ENCODE data around the gene ATRNL1. TPM values are rescaled to one million over a fixed set of nuclear protein-coding genes. Genes with fewer than 3 reads are reported as not detected.

The ATRNL1 gene
- polyA plus RNA-seq, 1 of the 3 experiments (the other 2 are of a cell fraction) = 0.67 TPM

- Histone ChIP-seq H3K9ac (no peak overlapping the region), H3F3A (replicated peaks; ENCODE audit: insufficient read depth) (no peaks in the 10 kb centered on the region), H3K79me2 (ENCODE audit: insufficient read depth) (no peaks in the 10 kb centered on the region), H3K4me3 (ENCODE audit: low read depth in 2 of 2, low read length in 1 of 2) (no peak overlapping the region), H3K9me3 (no peaks in the 10 kb centered on the region), H3K36me3 (replicated peaks in 1 of 2; ENCODE audit: control insufficient read depth in 1 of 2, insufficient read depth in 2 of 2, low read length in 1 of 2) (no peaks in the 10 kb centered on the region), H3K27ac (ENCODE audit: low read depth in 2 of 2, low read length in 1 of 2) (no peak overlapping the region), H3K27me3 (ENCODE audit: insufficient read depth) (no peaks in the 10 kb centered on the region), H4K20me1 (ENCODE audit: insufficient read depth) (no peaks in the 10 kb centered on the region), H3K9me2 (no peaks in the 10 kb centered on the region), H2AFZ (ENCODE audit: low read depth) (no peak overlapping the region), H3K4me1 (ENCODE audit: control insufficient read depth in 1 of 2, insufficient read depth in 2 of 2, low read depth in 1 of 2, low read length in 1 of 2) (no peaks in the 10 kb centered on the region), H3K4me2 (no peak overlapping the region)
- TF ChIP-seq MEF2A (IDR thresholded peaks at IDR 0.05; ENCODE audit: borderline replicate concordance, low read depth) = no peak
- no peak for TF ChIP-seq RXRA (IDR thresholded peaks at IDR 0.05; ENCODE audit: borderline replicate concordance, low read depth)
- no peak for TF ChIP-seq ELF1 (IDR thresholded peaks at IDR 0.05)
- TF ChIP-seq, protein P1, sequence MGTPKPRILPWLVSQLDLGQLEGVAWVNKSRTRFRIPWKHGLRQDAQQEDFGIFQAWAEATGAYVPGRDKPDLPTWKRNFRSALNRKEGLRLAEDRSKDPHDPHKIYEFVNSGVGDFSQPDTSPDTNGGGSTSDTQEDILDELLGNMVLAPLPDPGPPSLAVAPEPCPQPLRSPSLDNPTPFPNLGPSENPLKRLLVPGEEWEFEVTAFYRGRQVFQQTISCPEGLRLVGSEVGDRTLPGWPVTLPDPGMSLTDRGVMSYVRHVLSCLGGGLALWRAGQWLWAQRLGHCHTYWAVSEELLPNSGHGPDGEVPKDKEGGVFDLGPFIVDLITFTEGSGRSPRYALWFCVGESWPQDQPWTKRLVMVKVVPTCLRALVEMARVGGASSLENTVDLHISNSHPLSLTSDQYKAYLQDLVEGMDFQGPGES (IDR thresholded peaks at IDR 0.05; ENCODE audit: low read depth, low read length) = no peak
- no peak for TF ChIP-seq FOXJ3 (CRISPR knock-in tag; IDR thresholded peaks at IDR 0.05)
- no peak for TF ChIP-seq MAX (IDR thresholded peaks at IDR 0.05; ENCODE audit: low read depth)
- TF ChIP-seq USF2 (IDR thresholded peaks at IDR 0.05; ENCODE audit: borderline replicate concordance, low read depth, low read length) = no peak
- no peak for TF ChIP-seq SIN3A (IDR thresholded peaks at IDR 0.05; ENCODE audit: borderline replicate concordance, low read depth, low read length)
- TF ChIP-seq RAD21 (IDR thresholded peaks at IDR 0.05; ENCODE audit: low read length) = no peak
- no peak for TF ChIP-seq TCF12 (IDR thresholded peaks at IDR 0.05)
- no peak for TF ChIP-seq MXI1 (IDR thresholded peaks at IDR 0.05; ENCODE audit: low read depth, low read length)
- TF ChIP-seq NRF1 (IDR thresholded peaks at IDR 0.05; ENCODE audit: low read depth, low read length) = no peak
- TF ChIP-seq, protein P2, sequence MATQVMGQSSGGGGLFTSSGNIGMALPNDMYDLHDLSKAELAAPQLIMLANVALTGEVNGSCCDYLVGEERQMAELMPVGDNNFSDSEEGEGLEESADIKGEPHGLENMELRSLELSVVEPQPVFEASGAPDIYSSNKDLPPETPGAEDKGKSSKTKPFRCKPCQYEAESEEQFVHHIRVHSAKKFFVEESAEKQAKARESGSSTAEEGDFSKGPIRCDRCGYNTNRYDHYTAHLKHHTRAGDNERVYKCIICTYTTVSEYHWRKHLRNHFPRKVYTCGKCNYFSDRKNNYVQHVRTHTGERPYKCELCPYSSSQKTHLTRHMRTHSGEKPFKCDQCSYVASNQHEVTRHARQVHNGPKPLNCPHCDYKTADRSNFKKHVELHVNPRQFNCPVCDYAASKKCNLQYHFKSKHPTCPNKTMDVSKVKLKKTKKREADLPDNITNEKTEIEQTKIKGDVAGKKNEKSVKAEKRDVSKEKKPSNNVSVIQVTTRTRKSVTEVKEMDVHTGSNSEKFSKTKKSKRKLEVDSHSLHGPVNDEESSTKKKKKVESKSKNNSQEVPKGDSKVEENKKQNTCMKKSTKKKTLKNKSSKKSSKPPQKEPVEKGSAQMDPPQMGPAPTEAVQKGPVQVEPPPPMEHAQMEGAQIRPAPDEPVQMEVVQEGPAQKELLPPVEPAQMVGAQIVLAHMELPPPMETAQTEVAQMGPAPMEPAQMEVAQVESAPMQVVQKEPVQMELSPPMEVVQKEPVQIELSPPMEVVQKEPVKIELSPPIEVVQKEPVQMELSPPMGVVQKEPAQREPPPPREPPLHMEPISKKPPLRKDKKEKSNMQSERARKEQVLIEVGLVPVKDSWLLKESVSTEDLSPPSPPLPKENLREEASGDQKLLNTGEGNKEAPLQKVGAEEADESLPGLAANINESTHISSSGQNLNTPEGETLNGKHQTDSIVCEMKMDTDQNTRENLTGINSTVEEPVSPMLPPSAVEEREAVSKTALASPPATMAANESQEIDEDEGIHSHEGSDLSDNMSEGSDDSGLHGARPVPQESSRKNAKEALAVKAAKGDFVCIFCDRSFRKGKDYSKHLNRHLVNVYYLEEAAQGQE (IDR thresholded peaks at IDR 0.05; ENCODE audit: low read depth, low read length) = no peak
- TF ChIP-seq RFX5 (IDR thresholded peaks at IDR 0.05; ENCODE audit: low read length) = no peak
- TF ChIP-seq GABPA (IDR thresholded peaks at IDR 0.05; ENCODE audit: low read depth) = no peak
- TF ChIP-seq, protein P3, sequence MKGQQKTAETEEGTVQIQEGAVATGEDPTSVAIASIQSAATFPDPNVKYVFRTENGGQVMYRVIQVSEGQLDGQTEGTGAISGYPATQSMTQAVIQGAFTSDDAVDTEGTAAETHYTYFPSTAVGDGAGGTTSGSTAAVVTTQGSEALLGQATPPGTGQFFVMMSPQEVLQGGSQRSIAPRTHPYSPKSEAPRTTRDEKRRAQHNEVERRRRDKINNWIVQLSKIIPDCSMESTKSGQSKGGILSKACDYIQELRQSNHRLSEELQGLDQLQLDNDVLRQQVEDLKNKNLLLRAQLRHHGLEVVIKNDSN (IDR thresholded peaks at IDR 0.05; ENCODE audit: borderline replicate concordance, low read depth) = no peak
- TF ChIP-seq CHD2 (IDR thresholded peaks at IDR 0.05; ENCODE audit: low read length, partially characterized antibody) = no peak
- TF ChIP-seq GATA2 (CRISPR knock-in tag; IDR thresholded peaks at IDR 0.05) = no peak
- TF ChIP-seq FOSL2 (IDR thresholded peaks at IDR 0.05; ENCODE audit: borderline replicate concordance, low read depth) = no peak
- CTCF ChIA-PET = no interaction called here
- POLR2A ChIA-PET = no interaction called here
- no peak for DNase-seq
- 29% methylated on average over 2 of the region's 2 CpGs for WGBS (ENCODE audit: low lambda C conversion rate)
Observed at GRCh38 chr10:115566867-115567266, 473.7 kb downstream of the ATRNL1 start.
